HG03439 (cell line): ENCODE data around the gene MYMX.

Experiments
- ATAC-seq: cut with Tn5 transposase; IDR thresholded peaks from one replicate; pipeline ENCODE4 v1.9.1; 2021; ENCODE audit warnings: mild to moderate bottlenecking, moderate library complexity; ENCODE audit not compliant: unreplicated experiment

MYMX gene

DNA sequence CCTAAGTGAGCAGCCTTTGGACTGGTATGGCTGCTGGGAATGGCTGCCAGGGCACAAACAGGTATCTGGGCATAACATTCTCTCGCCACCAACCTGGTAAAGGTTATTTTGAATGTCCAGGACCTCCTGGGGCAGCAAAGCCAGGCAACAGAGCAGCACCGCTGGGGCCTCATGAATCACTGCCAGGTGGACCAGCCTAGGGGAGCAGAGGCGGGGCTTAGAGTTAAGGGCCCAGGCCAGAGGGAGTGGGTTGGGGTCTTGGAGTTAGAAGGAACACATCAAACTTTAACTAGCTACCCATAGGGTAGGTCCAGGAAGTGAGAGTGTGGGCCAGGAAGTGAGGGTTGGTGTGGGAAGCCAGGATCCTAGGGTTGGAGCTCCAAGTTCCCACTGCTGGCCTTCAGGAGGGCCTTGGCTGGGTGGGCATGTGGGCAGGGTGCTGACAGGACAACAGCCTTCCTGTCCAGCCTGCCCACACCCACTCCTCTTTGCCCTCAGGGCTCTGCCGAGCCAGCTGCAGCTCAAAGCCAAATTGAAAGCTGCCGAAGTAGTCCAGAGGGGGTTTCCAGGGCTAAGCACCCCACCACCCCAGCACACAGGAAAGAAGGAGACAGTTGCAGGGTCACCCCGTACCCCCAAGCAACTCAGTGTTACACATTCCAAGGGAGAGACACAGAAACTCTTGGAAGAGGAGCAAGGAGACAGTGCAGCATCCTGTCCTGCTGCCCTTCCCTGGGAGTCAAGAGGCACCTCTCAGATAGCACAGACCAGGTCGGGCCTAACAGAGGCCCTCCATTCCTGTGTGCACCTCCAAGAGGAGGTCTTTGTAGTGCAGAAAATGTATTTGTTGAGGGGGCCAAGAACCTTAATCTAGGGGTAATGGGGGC is 46.0 kb downstream of the MYMX start:
- ATAC-seq = no peak

DNA sequence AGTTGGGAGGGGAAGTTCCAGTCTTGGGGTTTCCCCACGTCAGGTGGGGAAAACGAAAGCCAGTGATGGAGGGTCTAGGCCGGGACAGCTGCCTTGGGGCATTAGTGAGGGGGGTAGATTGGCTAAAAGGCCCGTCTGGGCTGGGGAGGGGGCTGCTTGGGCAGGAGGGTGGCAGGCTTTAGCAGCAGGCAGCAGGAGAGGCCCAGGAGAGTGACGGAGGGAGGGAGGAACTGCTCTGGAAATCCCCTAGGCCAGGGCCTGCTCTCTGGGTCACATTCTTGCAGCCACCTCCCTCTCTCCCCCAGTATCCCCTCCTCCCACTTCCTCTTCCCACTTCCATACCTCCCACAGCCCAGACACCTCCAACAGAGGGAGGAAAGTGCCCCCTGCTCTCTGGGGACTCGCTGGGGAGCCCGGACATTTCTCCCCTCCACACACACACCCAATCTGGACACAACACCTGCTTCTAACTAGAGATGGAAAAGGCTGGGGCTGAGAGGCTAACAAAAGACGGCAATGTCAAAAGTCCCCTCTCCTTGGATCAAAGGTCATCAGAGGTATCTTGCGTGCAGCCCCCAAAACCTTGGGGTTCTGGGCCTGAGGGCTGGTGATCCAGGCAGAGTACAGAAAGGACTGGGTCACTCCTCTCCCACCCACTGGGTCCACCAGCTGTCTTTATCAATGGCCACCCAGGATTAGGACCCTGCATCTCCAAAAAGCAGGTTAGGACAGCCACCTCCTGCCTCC is 46.8 kb downstream of the MYMX start:
- no peak for ATAC-seq

DNA sequence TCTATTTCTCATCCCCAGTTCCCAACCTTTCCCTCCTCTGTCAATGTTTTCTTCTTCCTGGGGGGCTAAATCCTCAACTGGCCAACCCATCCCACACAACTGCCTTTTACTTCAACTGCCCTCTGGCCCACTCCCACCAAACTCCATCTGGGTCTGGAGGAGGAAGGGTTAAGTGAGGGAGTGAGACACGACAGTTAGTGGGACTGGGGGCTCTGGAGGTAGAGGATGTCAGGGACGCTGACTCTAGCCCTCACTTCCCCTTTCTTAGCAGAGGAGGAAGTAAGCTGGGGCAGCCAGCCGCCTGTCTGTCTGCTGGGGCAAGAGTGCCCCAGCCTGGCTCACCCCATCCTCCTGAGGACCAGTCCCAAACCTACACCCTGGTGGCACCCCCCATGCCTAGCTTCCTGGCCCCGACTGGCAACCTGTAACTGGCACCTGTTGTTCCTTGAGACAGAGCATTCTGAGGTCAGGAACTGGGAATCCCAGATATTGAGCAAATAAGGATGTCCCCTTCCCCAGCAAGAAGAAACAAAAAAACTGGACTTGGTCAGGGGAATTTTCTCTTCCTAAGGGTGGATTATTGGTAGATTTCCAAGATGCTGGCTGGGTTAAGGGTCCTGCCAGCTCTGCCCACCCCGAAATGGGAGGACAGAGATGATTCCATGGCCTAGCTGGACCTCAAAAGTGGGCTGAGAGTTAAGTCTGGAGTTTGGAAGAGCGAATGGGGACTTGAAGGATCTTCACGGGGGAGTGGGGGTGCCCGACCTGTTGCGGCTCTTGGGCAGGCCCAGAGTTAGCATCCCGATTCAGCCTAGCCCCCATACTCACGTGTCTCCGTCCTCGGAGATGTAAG is 47.7 kb downstream of the MYMX start:
- ATAC-seq = no peak

- peak; percentile 37 for ATAC-seq
Observed at GRCh38 chr6:44265007-44265721, 48.4 kb downstream of the MYMX start, which contains the start of gene NFKBIE. TSS of gene NFKBIE (minus strand) at chr6:44265551. CDS start at chr6:44265346, 205 bp downstream.

- ATAC-seq = no peak
Observed at GRCh38 chr6:44265722-44266233, 49.1 kb downstream of the MYMX start.

- no peak for ATAC-seq
Observed at GRCh38 chr6:44266347-44266746, 49.6 kb downstream of the MYMX start.

DNA sequence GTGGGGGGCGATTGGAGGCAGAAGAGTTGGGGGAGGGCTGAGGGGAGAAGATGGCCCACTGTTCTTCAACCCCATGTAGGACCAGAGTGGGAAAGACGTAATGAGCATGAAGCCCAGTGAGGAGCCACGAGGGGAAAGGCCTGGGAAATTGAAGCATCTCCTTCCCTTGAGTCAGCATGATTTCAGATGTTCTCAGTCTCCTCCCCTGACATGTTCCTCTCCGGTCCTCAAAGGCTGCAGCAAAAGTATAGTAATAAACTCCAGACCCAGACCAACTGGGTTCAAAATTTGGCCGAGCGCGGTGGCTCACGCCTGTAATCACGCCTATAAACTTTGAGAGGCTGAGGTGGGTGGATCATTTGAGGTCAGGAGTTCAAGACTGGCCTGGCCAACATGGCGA is 50.5 kb downstream of the MYMX start:
- ATAC-seq = no peak
